SU-DHL-6 (cell line): ENCODE measurements around the gene HSPA12B.

ENCODE experiments used
- H2AFZ ChIP-seq: fragments of 200-600 bp; sonication (generic); 2 replicates; pipeline ENCODE4 v1.6.1; 2014; ENCODE audit warnings: low read depth, mild to moderate bottlenecking, moderate library complexity, mixed read lengths, antibody characterized with exemption, low read length; ENCODE audit not compliant: severe bottlenecking
- H3F3A ChIP-seq: fragments of 200-600 bp; shearing (Covaris generic); 2 replicates; pipeline ENCODE4 v1.6.0; 2016; ENCODE audit warnings: antibody characterized with exemption, mild to moderate bottlenecking; ENCODE audit not compliant: insufficient read depth
- H3K27ac ChIP-seq: fragments of 200-600 bp; sonication (generic); 2 replicates; pipeline ENCODE4 v1.5.1; 2016; ENCODE audit warnings: low read depth, mild to moderate bottlenecking, low read length, moderate library complexity, mixed read lengths
- H3K27me3 ChIP-seq: fragments of 200-600 bp; sonication (generic), shearing (Covaris generic); 2 replicates; pipeline ENCODE4 v1.6.0; 2014; ENCODE audit warnings: mild to moderate bottlenecking, low read length
- H3K36me3 ChIP-seq: fragments of 200-600 bp; sonication (generic); 2 replicates; pipeline ENCODE4 v1.6.1; 2014; ENCODE audit warnings: mild to moderate bottlenecking, low read length, mixed read lengths
- H3K4me2 ChIP-seq: fragments of 300-600, 200-600 bp; shearing (Covaris generic), sonication (generic); 2 replicates; pipeline ENCODE4 v1.6.0; 2014; ENCODE audit warnings: low read length, low read depth, mild to moderate bottlenecking; ENCODE audit not compliant: poor library complexity, severe bottlenecking
- H3K4me3 ChIP-seq: fragments of 200-600 bp; sonication (generic); 2 replicates; pipeline ENCODE4 v1.5.1; 2014; ENCODE audit warnings: antibody characterized with exemption, low read length, mild to moderate bottlenecking, mixed read lengths; ENCODE audit not compliant: insufficient read depth, poor library complexity, severe bottlenecking
- H3K79me2 ChIP-seq: fragments of 200-600 bp; sonication (generic); 2 replicates; pipeline ENCODE4 v1.6.1; 2014; ENCODE audit warnings: mild to moderate bottlenecking, low read length, moderate library complexity; ENCODE audit not compliant: insufficient read depth
- H3K9ac ChIP-seq: fragments of 200-600 bp; sonication (generic); 2 replicates; pipeline ENCODE4 v1.7.0; 2014; ENCODE audit warnings: mild to moderate bottlenecking, low read length
- H3K9me2 ChIP-seq: fragments of 200-600 bp; sonication (generic); replicated peaks from 2 replicates; pipeline ENCODE4 v1.6.1; 2014; ENCODE audit warnings: low read length; ENCODE audit not compliant: insufficient read depth
- H3K9me3 ChIP-seq: fragments of 200-600 bp; sonication (generic); 2 replicates; pipeline ENCODE4 v1.6.1; 2014; ENCODE audit warnings: low read length, mixed read lengths; ENCODE audit not compliant: insufficient read depth
- H4K20me1 ChIP-seq: fragments of 200-600 bp; sonication (generic); 2 replicates; pipeline ENCODE4 v1.6.1; 2014; ENCODE audit warnings: low read depth, mild to moderate bottlenecking, antibody characterized with exemption, low read length, moderate library complexity, mixed read lengths
- CTCF ChIP-seq: fragments of 200-600 bp; sonication (generic); IDR thresholded peaks from one replicate; pipeline ENCODE4 v1.5.1; 2017; ENCODE audit warnings: antibody characterized with exemption, mild to moderate bottlenecking, low read length, moderate library complexity; ENCODE audit not compliant: insufficient read depth, poor library complexity, severe bottlenecking
- EZH2phosphoT487 ChIP-seq: fragments of 200-600 bp; sonication (generic), shearing (Covaris generic); conservative IDR thresholded peaks from 2 replicates; pipeline ENCODE4 v1.6.1; 2018; ENCODE audit warnings: mild to moderate bottlenecking, antibody characterized with exemption, low read length, moderate library complexity, mixed read lengths

HSPA12B gene

GRCh38 chr20:3747471-3747870 lies 15.0 kb downstream of the HSPA12B start:
- H3K4me2 ChIP-seq = no peak overlapping the region
- H3F3A ChIP-seq = no peaks in the 10 kb centered on the region
- no peak for TF ChIP-seq EZH2phosphoT487
- no peak for TF ChIP-seq CTCF
- H3K27ac ChIP-seq = no peak overlapping the region
- no peak overlapping the region for H3K9ac ChIP-seq
- H3K9me3 ChIP-seq = no peaks in the 10 kb centered on the region
- no peaks in the 10 kb centered on the region for H3K79me2 ChIP-seq
- no peaks in the 10 kb centered on the region for H3K36me3 ChIP-seq
- H4K20me1 ChIP-seq = no peaks in the 10 kb centered on the region; the same call in 1 of the 2 replicates
- no peak overlapping the region for H2AFZ ChIP-seq
- H3K27me3 ChIP-seq = no peaks in the 10 kb centered on the region
- H3K9me2 ChIP-seq = no peaks in the 10 kb centered on the region
- H3K4me3 ChIP-seq = no peak overlapping the region

GRCh38 chr20:3748073-3748472 lies 15.6 kb downstream of the HSPA12B start:
- H3K4me3 ChIP-seq = no peak overlapping the region
- H3K27ac ChIP-seq = no peak overlapping the region
- H3K9ac ChIP-seq = no peak overlapping the region
- H3K9me2 ChIP-seq = no peaks in the 10 kb centered on the region
- H3K27me3 ChIP-seq = no peaks in the 10 kb centered on the region
- H3K4me2 ChIP-seq = no peak overlapping the region
- H2AFZ ChIP-seq = no peak overlapping the region
- TF ChIP-seq CTCF = no peak
- no peak for TF ChIP-seq EZH2phosphoT487
- no peaks in the 10 kb centered on the region for H3F3A ChIP-seq
- H3K36me3 ChIP-seq = no peaks in the 10 kb centered on the region
- H4K20me1 ChIP-seq = no peaks in the 10 kb centered on the region; the same call in 1 of the 2 replicates
- H3K79me2 ChIP-seq = no peaks in the 10 kb centered on the region
- no peaks in the 10 kb centered on the region for H3K9me3 ChIP-seq

DNA sequence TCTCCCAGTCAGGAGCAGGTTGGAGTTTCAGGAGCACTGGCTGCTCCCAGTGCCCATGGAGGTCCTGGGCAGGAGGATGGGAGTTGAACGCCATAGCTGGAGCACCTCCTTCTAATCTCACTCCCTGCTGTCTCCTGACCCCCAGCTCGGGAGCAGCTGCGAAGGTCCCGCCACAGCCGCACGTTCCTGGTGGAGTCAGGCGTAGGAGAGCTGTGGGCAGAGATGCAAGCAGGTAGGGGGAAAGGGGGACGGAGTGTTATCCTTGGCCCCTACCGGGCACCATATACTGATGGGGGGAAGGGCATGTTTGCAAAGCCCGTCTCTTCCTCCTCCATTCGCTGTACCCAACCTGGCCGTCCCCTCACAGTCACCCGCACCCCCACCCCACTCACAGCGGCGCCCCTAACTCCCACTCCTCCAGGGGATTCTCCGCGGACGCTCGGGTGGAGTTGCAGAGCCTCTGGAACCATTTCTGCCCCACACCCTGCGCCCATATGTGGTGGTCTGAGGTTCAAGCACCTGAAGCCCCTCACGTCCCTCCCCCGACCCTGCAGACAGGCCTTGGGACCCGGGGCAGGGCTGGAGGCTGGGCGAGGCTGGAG lies 16.7 kb downstream of the HSPA12B start:
- H3K79me2 ChIP-seq = no peaks in the 10 kb centered on the region
- TF ChIP-seq EZH2phosphoT487 = no peak
- no peak for TF ChIP-seq CTCF
- no peak overlapping the region for H3K27ac ChIP-seq
- no peaks in the 10 kb centered on the region for H3K9me2 ChIP-seq
- no peak overlapping the region for H3K4me3 ChIP-seq
- H3K36me3 ChIP-seq = no peaks in the 10 kb centered on the region
- H3K9ac ChIP-seq = no peak overlapping the region
- H2AFZ ChIP-seq = no peak overlapping the region
- no peak overlapping the region for H3K4me2 ChIP-seq
- no peaks in the 10 kb centered on the region for H3F3A ChIP-seq
- H4K20me1 ChIP-seq = no peaks in the 10 kb centered on the region; the same call in 1 of the 2 replicates
- no peaks in the 10 kb centered on the region for H3K27me3 ChIP-seq
- H3K9me3 ChIP-seq = no peaks in the 10 kb centered on the region
